ENCODE measurements around the gene ZNF211.

The ZNF211 gene

GRCh38 chr19:57637379-57637778 lies 4.4 kb downstream of the ZNF211 start:
- Mint-ChIP-seq H3K4me1 (ENCODE audit: low read depth) (peaks cover 25% of the 10 kb centered on the region), H3K4me3 (no peak overlapping the region), H3K9me3 (peaks cover 86% of the 10 kb centered on the region), H3K27ac (no peak overlapping the region), H3K27me3 (no peaks in the 10 kb centered on the region), H3K36me3 (ENCODE audit: low read depth) (peaks cover 94% of the 10 kb centered on the region)
- intact Hi-C loops (cut with micrococcal nuclease), result no loop called here

GRCh38 chr19:57641715-57642234 lies 8.8 kb downstream of the ZNF211 start:
- peaks cover 95% of the 10 kb centered on the region for H3K9me3 Mint-ChIP-seq
- H3K27ac Mint-ChIP-seq, result no peak overlapping the region
- no peaks in the 10 kb centered on the region for H3K4me1 Mint-ChIP-seq (ENCODE audit: low read depth)
- no peak overlapping the region for H3K4me3 Mint-ChIP-seq
- no peaks in the 10 kb centered on the region for H3K27me3 Mint-ChIP-seq
- intact Hi-C loops (cut with micrococcal nuclease), result no loop called here
- peaks cover 62% of the 10 kb centered on the region for H3K36me3 Mint-ChIP-seq (ENCODE audit: low read depth)

GRCh38 chr19:57642396-57643046 lies 9.6 kb downstream of the ZNF211 start:
- Mint-ChIP-seq H3K9me3 (peaks cover 95% of the 10 kb centered on the region), H3K27ac (no peak overlapping the region), H3K4me3 (no peak overlapping the region), H3K27me3 (no peaks in the 10 kb centered on the region), H3K4me1 (ENCODE audit: low read depth) (no peaks in the 10 kb centered on the region), H3K36me3 (ENCODE audit: low read depth) (peaks cover 55% of the 10 kb centered on the region)
- intact Hi-C loops (cut with micrococcal nuclease), result no loop called here

GRCh38 chr19:57643734-57644133 lies 10.8 kb downstream of the ZNF211 start:
- Mint-ChIP-seq H3K4me1 (ENCODE audit: low read depth) (no peaks in the 10 kb centered on the region), H3K9me3 (peaks cover 95% of the 10 kb centered on the region), H3K4me3 (no peak overlapping the region), H3K36me3 (ENCODE audit: low read depth) (peaks cover 42% of the 10 kb centered on the region), H3K27ac (no peak overlapping the region), H3K27me3 (no peaks in the 10 kb centered on the region)
- intact Hi-C loops (cut with micrococcal nuclease), result no loop called here

GRCh38 chr19:57648331-57649003 lies 15.5 kb downstream of the ZNF211 start:
- no peak overlapping the region for H3K27ac Mint-ChIP-seq
- H3K9me3 Mint-ChIP-seq, result peaks cover 85% of the 10 kb centered on the region
- no peaks in the 10 kb centered on the region for H3K27me3 Mint-ChIP-seq
- no peaks in the 10 kb centered on the region for H3K36me3 Mint-ChIP-seq (ENCODE audit: low read depth)
- H3K4me3 Mint-ChIP-seq, result no peak overlapping the region
- intact Hi-C loops (cut with micrococcal nuclease), result no loop called here
- H3K4me1 Mint-ChIP-seq (ENCODE audit: low read depth), result no peaks in the 10 kb centered on the region

GRCh38 chr19:57651654-57651996 lies 18.7 kb downstream of the ZNF211 start:
- Mint-ChIP-seq H3K9me3 (peaks cover 91% of the 10 kb centered on the region), H3K4me1 (ENCODE audit: low read depth) (no peaks in the 10 kb centered on the region), H3K4me3 (no peak overlapping the region), H3K27me3 (no peaks in the 10 kb centered on the region), H3K36me3 (ENCODE audit: low read depth) (no peaks in the 10 kb centered on the region), H3K27ac (no peak overlapping the region)
- intact Hi-C loops (cut with micrococcal nuclease), result no loop called here

GRCh38 chr19:57653689-57654088 lies 20.7 kb downstream of the ZNF211 start:
- Mint-ChIP-seq H3K27ac (no peak overlapping the region), H3K4me1 (ENCODE audit: low read depth) (no peaks in the 10 kb centered on the region), H3K4me3 (no peak overlapping the region), H3K36me3 (ENCODE audit: low read depth) (no peaks in the 10 kb centered on the region), H3K27me3 (no peaks in the 10 kb centered on the region), H3K9me3 (peaks cover 72% of the 10 kb centered on the region)
- intact Hi-C loops (cut with micrococcal nuclease), result no loop called here

- peaks cover 4% of the 10 kb centered on the region for H3K27me3 Mint-ChIP-seq
- no peak overlapping the region for H3K4me3 Mint-ChIP-seq
- no peaks in the 10 kb centered on the region for H3K4me1 Mint-ChIP-seq (ENCODE audit: low read depth)
- no peak overlapping the region for H3K27ac Mint-ChIP-seq
- no peaks in the 10 kb centered on the region for H3K36me3 Mint-ChIP-seq (ENCODE audit: low read depth)
- H3K9me3 Mint-ChIP-seq, result peaks cover 58% of the 10 kb centered on the region
- intact Hi-C loops (cut with micrococcal nuclease), result no loop called here
These were observed 22.5 kb downstream of the ZNF211 start for GRCh38 chr19:57655443-57655842.

GRCh38 chr19:57656346-57656745 lies 23.4 kb downstream of the ZNF211 start:
- Mint-ChIP-seq H3K36me3 (ENCODE audit: low read depth) (no peaks in the 10 kb centered on the region), H3K4me3 (no peak overlapping the region), H3K27ac (no peak overlapping the region), H3K27me3 (peaks cover 8% of the 10 kb centered on the region), H3K4me1 (ENCODE audit: low read depth) (no peaks in the 10 kb centered on the region), H3K9me3 (peaks cover 55% of the 10 kb centered on the region)
- intact Hi-C loops (cut with micrococcal nuclease), result no loop called here

GRCh38 chr19:57664269-57665127 lies 31.5 kb downstream of the ZNF211 start:
- intact Hi-C loops (cut with micrococcal nuclease), result no loop called here
- peaks cover 51% of the 10 kb centered on the region for H3K27me3 Mint-ChIP-seq
- H3K4me3 Mint-ChIP-seq, result peak overlapping the region; percentile 76

GRCh38 chr19:57665261-57665806 lies 32.4 kb downstream of the ZNF211 start:
- Mint-ChIP-seq H3K27ac (no peak overlapping the region), H3K9me3 (no peaks in the 10 kb centered on the region), H3K36me3 (ENCODE audit: low read depth) (no peaks in the 10 kb centered on the region), H3K4me3 (no peak overlapping the region), H3K27me3 (peaks cover 48% of the 10 kb centered on the region), H3K4me1 (ENCODE audit: low read depth) (peaks cover 9% of the 10 kb centered on the region)
- intact Hi-C loops (cut with micrococcal nuclease), result no loop called here

More at GRCh38 chr19:57664269-57665127, 31.5 kb downstream of the ZNF211 start:
- Mint-ChIP-seq H3K9me3 (no peaks in the 10 kb centered on the region), H3K36me3 (ENCODE audit: low read depth) (no peaks in the 10 kb centered on the region), H3K27ac (no peak overlapping the region), H3K4me1 (ENCODE audit: low read depth) (peaks cover 9% of the 10 kb centered on the region)

GRCh38 chr19:57667228-57667627 lies 34.3 kb downstream of the ZNF211 start:
- Mint-ChIP-seq H3K9me3 (peaks cover 5% of the 10 kb centered on the region), H3K27me3 (peaks cover 42% of the 10 kb centered on the region), H3K4me3 (no peak overlapping the region), H3K4me1 (ENCODE audit: low read depth) (peaks cover 9% of the 10 kb centered on the region), H3K36me3 (ENCODE audit: low read depth) (no peaks in the 10 kb centered on the region), H3K27ac (no peak overlapping the region)
- intact Hi-C loops (cut with micrococcal nuclease), result no loop called here

GRCh38 chr19:57668635-57669034 lies 35.7 kb downstream of the ZNF211 start, which contains the start of gene ZSCAN4:
ZSCAN4 (plus strand) TSS chr19:57668935; CDS start chr19:57676146, 7,211 bp downstream.
- Mint-ChIP-seq H3K4me3 (no peak within 1 kb of the TSS), H3K36me3 (ENCODE audit: low read depth) (no peaks in the 10 kb centered on the region), H3K27me3 (peaks cover 33% of the 10 kb centered on the region), H3K9me3 (peaks cover 5% of the 10 kb centered on the region), H3K27ac (no peak within 1 kb of the TSS), H3K4me1 (ENCODE audit: low read depth) (peaks cover 9% of the 10 kb centered on the region)
- intact Hi-C loops (cut with micrococcal nuclease), result no loop called here

Data from dendritic cell treated with granulocyte-macrophage colony-stimulating factor and Interleukin-4, amounts not matched to agents 40 ng/mL and 50 ng/mL, for 4 days (primary cell).